Keratinocyte (primary cell): Measurements from ENCODE around the gene SMIM17. TPM values are rescaled to one million over a fixed set of nuclear protein-coding genes. Genes with fewer than 3 reads are reported as not detected.
"Not testable (repeated sequence)": the region's sequence is repeated elsewhere in the genome, so short reads cannot be mapped to it uniquely, and the experiment has no call there.

ENCODE experiments used
- DNase-seq: peaks from one replicate; pipeline ENCODE4 v3.0.0-alpha.2; 2011; ENCODE audit warnings: low read depth, missing footprints, low spot score
- FAIRE-seq: peaks from 2 replicates; lab custom pipeline; 2011; peaks lifted over from hg19 to GRCh38; lab: Jason Lieb, UNC
- H2AFZ ChIP-seq: 2 replicates; pipeline ENCODE4 v1.6.0; 2012; ENCODE audit warnings: low read length, control low read depth, inconsistent platforms; ENCODE audit not compliant: control insufficient read depth
- H3K27ac ChIP-seq: 2 replicates; pipeline ENCODE4 v1.5.1; 2011; ENCODE audit warnings: low read length; ENCODE audit not compliant: control insufficient read depth, insufficient read depth
- H3K27me3 ChIP-seq: 3 replicates; pipeline ENCODE4 v1.6.0; 2011; ENCODE audit warnings: low read length; ENCODE audit not compliant: control insufficient read depth, insufficient read depth; ENCODE audit errors: extremely low read depth
- H3K36me3 ChIP-seq, 2 experiments: 2 replicates in 1 of 2; 3 replicates in 1 of 2; pipeline ENCODE4 v1.5.1; 2011; ENCODE audit warnings: low read length in 2 of 2, mild to moderate bottlenecking in 1 of 2; ENCODE audit not compliant: control insufficient read depth in 2 of 2, insufficient read depth in 2 of 2; ENCODE audit errors: extremely low read depth in 1 of 2
- H3K4me1 ChIP-seq: 3 replicates; pipeline ENCODE4 v1.5.1; 2011; ENCODE audit warnings: low read length; ENCODE audit not compliant: control insufficient read depth, insufficient read depth; ENCODE audit errors: extremely low read depth
- H3K4me2 ChIP-seq: 3 replicates; pipeline ENCODE4 v1.6.0; 2011; ENCODE audit warnings: low read depth, low read length; ENCODE audit not compliant: control insufficient read depth, insufficient read depth; ENCODE audit errors: extremely low read depth
- H3K4me3 ChIP-seq, 3 experiments: fragments of 200-600 bp in 1 of 3; sonication (generic) in 1 of 3; 2 replicates in 2 of 3; 3 replicates in 1 of 3; pipeline ENCODE4 v1.5.1; 2011 to 2016; ENCODE audit warnings: low read length in 3 of 3, mild to moderate bottlenecking in 3 of 3, control low read depth in 2 of 3, inconsistent platforms in 1 of 3, low read depth in 1 of 3, mixed read lengths in 1 of 3, mixed run types in 1 of 3, moderate library complexity in 1 of 3; ENCODE audit not compliant: control insufficient read depth in 2 of 3, insufficient read depth in 2 of 3; ENCODE audit errors: extremely low read depth in 1 of 3
- H3K79me2 ChIP-seq: 2 replicates; pipeline ENCODE4 v1.6.0; 2012; ENCODE audit warnings: low read length; ENCODE audit not compliant: control insufficient read depth, insufficient read depth
- H3K9ac ChIP-seq: 3 replicates; pipeline ENCODE4 v1.6.0; 2011; ENCODE audit warnings: low read length; ENCODE audit not compliant: control insufficient read depth, insufficient read depth; ENCODE audit errors: extremely low read depth
- H3K9me1 ChIP-seq: 3 replicates; pipeline ENCODE4 v1.6.0; 2011; ENCODE audit warnings: low read length; ENCODE audit not compliant: control insufficient read depth, insufficient read depth; ENCODE audit errors: extremely low read depth
- H3K9me3 ChIP-seq: 2 replicates; pipeline ENCODE4 v1.5.1; 2012; ENCODE audit warnings: low read depth, low read length; ENCODE audit not compliant: control insufficient read depth
- H4K20me1 ChIP-seq: 3 replicates; pipeline ENCODE4 v1.6.0; 2011; ENCODE audit warnings: low read length; ENCODE audit not compliant: control insufficient read depth, insufficient read depth; ENCODE audit errors: extremely low read depth
- CTCF ChIP-seq, 3 experiments: IDR thresholded peaks in 1 of 3; conservative IDR thresholded peaks in 1 of 3; optimal IDR thresholded peaks in 1 of 3; 2 replicates in 2 of 3; 3 replicates in 1 of 3; pipeline versions ENCODE3 to v1.5.1; 2011; ENCODE audit warnings: low read length in 3 of 3, mild to moderate bottlenecking in 3 of 3, moderate library complexity in 2 of 3, control low read depth in 1 of 3, inconsistent platforms in 1 of 3; ENCODE audit not compliant: insufficient read depth in 2 of 3; ENCODE audit errors: extremely low read depth in 1 of 3
- EZH2 ChIP-seq: IDR thresholded peaks from one replicate; pipeline ENCODE4 v1.6.1; 2012; ENCODE audit warnings: inconsistent platforms, mild to moderate bottlenecking, low read length, moderate library complexity
- dilution Hi-C: fragments of 300-500 bp; cut with MboI; formaldehyde crosslinking; loops from one replicate; pipeline ENCODE4 v1.7.0; 2020; ENCODE audit warnings: low sequenced_read_pairs; ENCODE audit not compliant: extremely low pct_ligation_motif_present
- polyA plus RNA-seq, 5 experiments: library from polyadenylated mRNA; depleted of rRNA in 3 of 5; stranded (reverse) in 3 of 5; stranded (forward) in 1 of 5; unstranded in 1 of 5; fragments of >200 nt; gene quantifications; 1 replicate in 1 of 5; 2 replicates in 3 of 5; 3 replicates in 1 of 5; pipeline versions ENCODE4 v1.2.1 to v1.2.3, GENCODE V29; 2011 to 2012; ENCODE audit warnings: missing spikeins in 2 of 5, low read depth in 1 of 5, low replicate concordance in 1 of 5

SMIM17 gene
- polyA plus RNA-seq, 1 donor (not counting 4 experiments of a cell fraction or from before 2014, with no cell fraction given), result 0.13 TPM

GRCh38 chr19:56671613-56671994 lies 28.6 kb downstream of the SMIM17 start, which contains the start of gene ZNF835:
Gene ZNF835 (minus strand): TSS chr19:56671757. CDS start chr19:56665198, 6,559 bp downstream.
- no peak within 1 kb of the TSS for H2AFZ ChIP-seq
- DNase-seq, result no peak
- dilution Hi-C loops, result no loop called here
- H3K4me3 ChIP-seq, result no peak within 1 kb of the TSS
- no peaks in the 10 kb centered on the region for H3K9me1 ChIP-seq
- no peak within 1 kb of the TSS for H3K9ac ChIP-seq
- no peak for FAIRE-seq
- H4K20me1 ChIP-seq, result no peaks in the 10 kb centered on the region
- peaks cover 14% of the 10 kb centered on the region for H3K9me3 ChIP-seq
- TF ChIP-seq EZH2 (no peak), CTCF (optimal IDR thresholded peaks at IDR 0.05 in 1 of 3, IDR thresholded peaks at IDR 0.05 in 1 of 3, conservative IDR thresholded peaks at IDR 0.05 in 1 of 3; ENCODE audit: extremely low read depth in 1 of 3, insufficient read depth in 2 of 3, low read length in 3 of 3) (no peak)
- H3K79me2 ChIP-seq, result no peaks in the 10 kb centered on the region
- H3K27me3 ChIP-seq, result no peaks in the 10 kb centered on the region
- H3K4me1 ChIP-seq, result no peaks in the 10 kb centered on the region
- no peak within 1 kb of the TSS for H3K27ac ChIP-seq
- no peak within 1 kb of the TSS for H3K4me2 ChIP-seq
- no peaks in the 10 kb centered on the region for H3K36me3 ChIP-seq

- H2AFZ ChIP-seq, H3K27me3 ChIP-seq, DNase-seq, H3K9me1 ChIP-seq, H3K4me2 ChIP-seq, H4K20me1 ChIP-seq, dilution Hi-C loops, H3K36me3 ChIP-seq, H3K27ac ChIP-seq, H3K4me1 ChIP-seq, FAIRE-seq, H3K9ac ChIP-seq, H3K4me3 ChIP-seq, H3K79me2 ChIP-seq: not testable (repeated sequence)
- peaks cover 14% of the 10 kb centered on the region for H3K9me3 ChIP-seq
These were observed 29.7 kb downstream of the SMIM17 start for GRCh38 chr19:56672610-56673009.

GRCh38 chr19:56678205-56678604 lies 35.2 kb downstream of the SMIM17 start:
- H4K20me1 ChIP-seq, result no peaks in the 10 kb centered on the region
- H2AFZ ChIP-seq, result no peak overlapping the region
- no peaks in the 10 kb centered on the region for H3K27me3 ChIP-seq
- H3K36me3 ChIP-seq, result no peaks in the 10 kb centered on the region
- H3K27ac ChIP-seq, result no peak overlapping the region
- no peak overlapping the region for H3K4me2 ChIP-seq
- H3K9ac ChIP-seq, result no peak overlapping the region
- H3K9me1 ChIP-seq, result no peaks in the 10 kb centered on the region
- FAIRE-seq, result no peak
- dilution Hi-C loops, result no loop called here
- peaks cover 6% of the 10 kb centered on the region for H3K9me3 ChIP-seq
- H3K4me1 ChIP-seq, result no peaks in the 10 kb centered on the region
- H3K79me2 ChIP-seq, result no peaks in the 10 kb centered on the region
- no peak for TF ChIP-seq EZH2
- TF ChIP-seq CTCF (optimal IDR thresholded peaks at IDR 0.05 in 1 of 3, IDR thresholded peaks at IDR 0.05 in 1 of 3, conservative IDR thresholded peaks at IDR 0.05 in 1 of 3; ENCODE audit: extremely low read depth in 1 of 3, insufficient read depth in 2 of 3, low read length in 3 of 3), result no peak
- no peak for DNase-seq
- no peak overlapping the region for H3K4me3 ChIP-seq
